CD4-positive, alpha-beta T cell treated with Interleukin-6 for 4 hours (primary cell): ENCODE measurements around the gene PNMT.

Experiments used
- DNase-seq: peaks from one replicate; pipeline ENCODE4 v3.0.0-alpha.2; 2020; ENCODE audit warnings: mixed read lengths

PNMT gene

GRCh38 chr17:39670746-39671145, 2.5 kb downstream of the PNMT start:
- DNase-seq = no peak

DNA sequence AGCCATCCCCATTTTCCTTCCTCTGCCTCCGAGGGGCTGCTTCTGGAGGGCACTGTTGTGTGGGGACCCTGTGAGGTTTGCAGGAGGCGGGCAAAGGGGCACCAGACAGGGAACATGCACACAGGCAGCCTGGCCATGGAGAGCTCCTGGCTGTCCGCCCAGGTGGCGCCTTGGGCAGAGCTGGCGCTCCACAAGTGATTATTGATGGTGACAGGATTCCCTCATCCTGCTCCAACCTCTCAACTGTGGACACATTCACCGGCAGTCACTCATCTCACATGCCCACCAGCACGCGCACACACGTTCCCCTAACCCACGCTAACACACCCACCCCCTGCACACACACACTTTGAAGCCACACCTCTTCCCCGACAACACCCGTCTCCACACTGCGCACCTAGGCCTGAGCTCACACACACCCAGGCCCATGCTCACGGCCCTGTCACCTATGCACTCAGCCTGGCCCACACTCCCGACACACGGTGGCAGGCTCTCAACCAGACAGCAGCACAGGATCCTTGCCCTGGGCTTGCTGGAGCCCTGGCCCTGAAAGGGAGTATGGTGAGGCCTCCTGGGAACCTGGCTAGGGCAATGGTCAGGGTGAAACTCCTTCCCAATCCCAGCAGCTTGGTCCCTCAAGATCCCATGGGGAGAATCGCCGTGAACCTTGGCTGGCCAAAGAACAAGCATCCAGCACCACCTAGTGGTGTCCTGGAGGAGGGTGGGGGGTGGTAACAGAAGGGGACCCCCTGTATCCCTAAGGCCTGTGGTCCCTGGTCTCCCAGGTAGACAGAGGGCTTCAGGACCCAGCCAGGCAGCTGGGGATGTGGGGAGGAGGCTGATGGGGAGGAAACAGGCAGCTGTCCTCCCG, 3.6 kb downstream of the PNMT start:
- DNase-seq = peak; percentile 39

- no peak for DNase-seq
Measured at GRCh38 chr17:39672522-39673334, 4.5 kb downstream of the PNMT start.

DNA sequence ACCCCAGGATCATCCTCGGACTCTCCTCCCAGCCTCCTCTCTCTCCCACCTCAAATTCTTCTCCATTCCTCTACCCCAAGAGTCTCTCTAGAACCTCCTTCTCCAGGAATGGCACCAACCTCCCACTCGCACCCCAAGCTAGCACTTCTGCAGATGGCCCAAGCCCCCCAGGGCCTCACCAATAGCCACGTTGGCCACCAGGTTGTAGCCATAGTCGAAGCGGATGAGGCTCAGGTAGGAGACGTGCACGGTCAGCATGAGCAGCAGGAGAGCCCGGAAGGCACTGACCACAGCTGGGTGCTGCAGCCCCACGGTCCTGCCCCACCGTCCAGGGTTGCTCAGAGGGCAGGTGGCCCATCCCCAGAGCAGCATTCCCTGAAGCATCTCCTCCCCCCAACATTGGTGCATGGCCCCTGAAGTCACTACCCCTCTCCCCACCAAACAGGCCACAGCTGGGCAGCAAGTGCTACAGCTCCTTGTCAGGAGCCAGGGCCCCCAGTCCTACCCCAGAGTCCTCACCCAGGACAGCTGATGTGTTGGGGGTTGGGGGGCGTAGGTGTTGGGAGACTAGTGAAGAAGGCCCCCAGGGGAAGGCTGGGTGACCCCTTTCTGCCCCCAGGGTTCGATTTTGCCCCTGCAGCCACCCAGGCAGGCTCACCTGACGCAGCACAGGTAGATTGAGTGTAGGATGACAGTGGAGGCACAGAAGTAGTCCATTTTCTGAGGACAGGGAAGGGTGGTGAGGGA, 5.3 kb downstream of the PNMT start:
- DNase-seq = no peak

DNA sequence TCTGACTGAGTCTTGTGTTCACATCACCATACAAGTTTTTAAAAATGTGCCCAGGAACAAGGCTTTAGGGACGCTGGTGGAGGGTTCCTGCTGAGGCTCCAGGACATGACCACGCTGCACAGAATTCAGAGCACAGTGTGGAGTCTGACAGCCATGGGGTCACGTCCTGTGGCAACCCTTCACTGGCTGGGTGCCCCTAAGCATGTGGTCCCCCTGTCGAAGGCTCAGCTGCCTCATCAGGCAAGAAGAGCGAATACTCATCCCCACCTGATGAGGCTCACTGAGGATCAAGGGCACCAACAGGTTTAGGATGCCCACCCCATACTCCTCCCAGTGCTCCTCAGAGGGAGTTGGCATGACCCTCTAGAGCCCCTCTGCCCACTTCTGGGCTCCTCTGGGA, 5.9 kb downstream of the PNMT start:
- no peak for DNase-seq

- DNase-seq = no peak
Measured at GRCh38 chr17:39674702-39675389, 6.6 kb downstream of the PNMT start.

DNA sequence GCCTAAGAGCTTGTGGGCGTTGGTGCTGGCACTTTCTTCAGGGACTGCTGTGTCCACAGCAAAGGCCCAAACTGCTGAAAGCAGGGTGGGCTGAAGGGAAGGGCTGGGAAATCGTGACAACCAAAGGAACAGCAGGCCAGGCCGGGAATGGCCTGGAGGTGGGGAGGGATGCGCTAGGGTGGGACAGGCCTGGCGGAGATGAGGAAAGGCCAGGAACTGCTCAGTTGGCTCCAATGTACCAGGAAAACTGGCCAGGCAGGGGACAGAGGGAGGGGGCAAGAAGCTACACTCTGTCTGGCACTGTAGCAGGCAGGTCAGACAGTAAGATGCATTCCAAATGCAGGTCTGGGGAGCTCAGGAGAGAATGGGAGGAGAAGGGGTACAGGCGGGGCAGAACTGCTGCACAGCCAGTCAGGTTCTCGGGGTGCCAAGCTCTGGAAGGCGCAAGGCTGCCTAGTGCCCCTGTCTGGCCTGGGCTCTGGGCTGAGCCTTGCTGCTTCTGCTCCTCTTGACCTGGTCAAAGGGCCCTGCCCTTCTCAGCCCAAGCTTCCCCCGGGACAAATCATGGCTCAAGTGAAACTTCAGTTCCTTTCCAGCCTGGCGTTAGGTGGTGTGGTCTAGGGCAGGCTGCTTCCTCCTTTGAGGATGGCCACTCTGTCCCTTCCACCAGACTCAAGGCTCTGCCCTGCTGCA, 7.3 kb downstream of the PNMT start:
- no peak for DNase-seq

DNA sequence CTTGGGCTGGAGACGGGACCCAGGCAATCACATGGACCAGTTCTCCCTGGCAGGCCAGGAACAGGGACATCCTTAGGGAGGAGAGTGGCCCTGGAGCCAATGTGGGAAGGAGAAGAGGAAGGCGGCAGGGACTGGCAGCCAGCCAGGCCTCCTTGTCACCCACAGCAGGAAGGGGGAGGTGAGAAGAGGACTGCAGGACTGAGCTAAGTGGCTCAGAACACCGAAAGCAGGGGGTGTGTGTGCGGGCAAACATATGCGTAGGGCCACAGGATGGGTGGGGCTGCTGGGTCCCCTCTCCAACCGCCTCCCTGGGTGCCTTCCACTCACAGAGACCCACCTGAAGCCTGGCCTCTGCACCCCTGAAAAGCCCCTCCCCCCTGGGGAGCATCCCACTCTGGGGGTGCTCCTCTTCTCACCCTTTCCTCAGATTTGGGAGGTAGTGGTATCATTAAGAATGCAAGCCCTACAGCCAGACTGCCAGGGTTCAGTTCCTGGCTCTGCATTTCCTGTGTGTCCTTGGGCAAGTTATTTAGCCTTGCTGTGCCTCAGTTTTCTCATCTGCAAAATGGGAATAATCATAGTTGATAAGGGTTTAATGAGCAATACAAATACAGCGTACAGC, 8.1 kb downstream of the PNMT start:
- DNase-seq = peak; percentile 65

DNA sequence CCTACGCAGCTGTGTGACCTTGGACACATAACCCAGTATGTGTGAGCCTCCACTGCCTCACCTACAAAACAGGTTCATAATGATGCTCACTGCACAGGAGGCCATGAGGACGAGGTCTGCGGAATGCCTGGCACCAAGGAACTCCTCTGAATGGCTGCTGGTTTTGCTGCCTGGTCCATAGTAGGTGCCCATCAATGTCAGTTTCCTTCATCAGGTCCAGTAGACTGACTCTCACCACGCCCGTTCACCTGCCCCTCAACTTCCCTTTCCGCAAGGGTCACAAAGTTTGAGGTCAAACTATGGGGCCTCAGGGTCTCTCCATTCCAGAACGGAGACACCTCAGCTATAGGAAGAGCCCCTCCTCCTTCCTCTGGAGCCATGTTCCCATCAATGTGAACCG, 8.8 kb downstream of the PNMT start:
- DNase-seq = no peak

DNA sequence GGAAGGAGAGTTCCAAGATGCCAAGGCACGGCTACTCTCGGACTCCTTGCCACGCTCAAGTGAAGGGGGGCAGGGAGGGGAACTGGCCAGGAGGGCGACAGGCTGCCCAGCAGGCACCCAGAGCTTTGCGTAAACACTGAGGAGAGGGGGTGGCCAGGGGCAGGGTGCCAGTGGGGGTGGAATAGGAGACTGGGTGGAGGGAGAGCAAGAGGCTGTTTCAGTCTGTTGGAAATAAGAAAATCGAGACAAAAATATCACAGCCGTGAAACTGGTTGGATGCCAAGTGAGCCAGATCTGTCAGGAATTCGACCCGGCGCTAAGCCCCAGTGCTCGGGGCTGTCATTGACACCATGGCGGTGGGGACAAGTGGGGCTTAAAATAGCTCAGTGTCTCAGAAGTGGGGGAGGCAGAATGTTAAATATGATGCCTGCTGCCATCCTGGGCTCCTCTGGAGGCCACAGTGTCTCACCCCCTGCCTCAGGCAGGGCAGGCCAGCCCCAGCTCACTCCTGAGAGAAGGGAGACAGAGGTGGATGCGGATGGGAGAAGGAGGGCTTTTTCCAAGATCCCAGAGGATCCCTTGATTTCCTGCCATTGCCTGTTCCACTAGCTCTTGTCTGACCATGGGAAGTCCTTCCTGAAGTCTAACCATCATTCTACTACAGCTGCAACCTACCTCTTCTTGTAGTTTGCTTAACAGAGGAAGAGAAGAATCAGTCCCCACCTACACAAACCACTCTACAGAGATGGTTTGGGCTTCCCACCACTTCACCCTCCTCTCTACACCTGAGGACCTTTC, 9.5 kb downstream of the PNMT start:
- no peak for DNase-seq

DNA sequence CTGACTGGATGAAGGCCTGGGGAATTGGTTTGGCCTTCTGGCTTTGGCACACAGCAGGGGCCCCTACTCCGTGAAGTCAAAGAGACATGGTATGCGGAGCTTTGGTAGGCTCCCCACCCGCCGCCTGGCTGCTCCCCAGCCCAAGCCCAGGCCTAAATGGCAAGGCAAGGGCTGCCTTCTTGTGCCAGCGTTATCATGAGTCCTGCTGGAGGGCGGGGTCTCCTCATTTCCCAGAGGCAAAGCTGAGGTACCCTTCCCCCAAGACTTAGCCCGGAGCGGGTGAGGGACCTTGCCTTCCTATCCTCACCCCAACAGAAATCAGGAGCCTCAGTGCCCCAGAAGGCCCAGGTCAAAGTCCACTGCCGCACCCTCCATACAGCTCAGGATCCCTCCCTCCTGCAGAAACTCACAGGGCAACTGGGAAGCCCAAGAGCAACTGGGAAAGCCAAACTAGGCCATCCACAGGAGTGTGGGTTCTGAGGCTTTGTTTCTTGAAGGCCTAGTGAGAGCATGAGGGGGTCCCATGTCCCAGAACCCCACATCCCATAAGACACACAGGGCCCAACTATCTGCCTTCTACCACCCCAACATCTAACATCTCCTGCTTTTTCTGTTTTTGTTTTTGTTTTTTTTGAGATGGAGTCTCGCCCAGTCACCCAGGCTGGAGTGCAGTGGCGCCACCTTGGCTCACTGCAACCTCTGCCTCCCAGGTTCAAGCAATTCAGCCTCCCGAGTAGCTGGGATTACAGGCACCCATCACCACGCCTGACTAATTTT, 10.3 kb downstream of the PNMT start:
- DNase-seq = no peak

- DNase-seq = peak; percentile 68
Measured at GRCh38 chr17:39679521-39680192, 11.4 kb downstream of the PNMT start.

- no peak for DNase-seq
Measured at GRCh38 chr17:39683295-39683939, 15.2 kb downstream of the PNMT start.

DNA sequence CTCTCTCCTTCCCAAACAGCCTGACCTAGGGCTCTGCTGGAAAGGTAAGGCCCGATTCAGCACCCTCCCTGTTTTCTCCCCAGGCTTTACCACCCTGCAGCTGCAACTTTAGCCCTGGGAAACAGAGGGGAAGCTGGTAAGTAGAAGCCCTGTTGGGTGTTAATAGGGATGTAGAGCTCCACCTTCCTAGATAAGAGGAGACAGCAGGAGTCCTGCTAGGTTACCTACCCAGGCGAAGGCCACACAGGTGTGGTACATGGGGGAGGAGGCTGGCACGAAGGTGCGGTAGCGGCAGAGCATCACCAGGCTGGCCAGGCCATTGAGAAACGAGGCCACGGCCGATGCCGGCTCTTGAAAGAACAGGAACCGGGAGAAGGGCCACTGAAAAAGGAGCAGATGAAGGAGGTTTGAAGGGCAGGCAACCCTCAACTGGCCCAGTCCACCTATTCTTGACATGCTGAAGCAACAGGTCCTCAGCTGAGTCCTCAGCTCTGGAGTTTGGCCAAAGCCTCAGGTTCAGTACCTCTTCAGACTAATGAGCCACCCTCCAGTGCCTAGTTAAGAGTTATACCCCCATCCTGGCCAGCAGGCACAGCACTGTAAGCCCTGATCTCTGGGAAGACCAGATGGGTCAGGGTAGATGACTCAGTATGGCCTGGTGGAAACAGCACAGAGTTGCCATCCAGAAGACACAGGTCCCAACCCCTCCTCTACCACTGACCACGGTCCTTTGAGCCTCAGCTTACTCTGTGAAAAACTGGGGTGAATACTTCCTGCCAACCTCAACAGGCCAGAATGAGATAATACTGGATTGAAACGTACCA, 16.3 kb downstream of the PNMT start:
- DNase-seq = no peak

DNA sequence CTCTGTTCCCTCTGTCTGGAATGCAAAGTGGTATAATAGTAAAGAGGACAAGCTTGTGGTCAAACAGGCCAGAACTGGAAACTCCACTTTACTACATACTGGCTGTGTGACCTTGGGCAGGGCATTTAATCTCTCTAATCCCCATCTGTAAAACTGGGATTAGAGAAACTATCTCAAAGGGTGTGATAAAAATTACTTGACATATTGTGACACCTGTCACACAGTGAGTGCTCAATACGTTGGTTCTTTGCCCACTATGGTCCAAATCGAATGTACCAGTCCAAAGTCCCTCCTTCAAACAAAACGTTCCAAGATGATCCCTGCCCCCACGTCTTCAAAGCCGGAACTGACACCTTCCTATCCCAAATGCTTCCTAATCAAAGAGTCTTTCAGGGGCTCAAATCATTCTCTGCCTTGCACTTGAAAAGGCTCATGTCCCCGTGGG, 18.9 kb downstream of the PNMT start:
- no peak for DNase-seq

DNA sequence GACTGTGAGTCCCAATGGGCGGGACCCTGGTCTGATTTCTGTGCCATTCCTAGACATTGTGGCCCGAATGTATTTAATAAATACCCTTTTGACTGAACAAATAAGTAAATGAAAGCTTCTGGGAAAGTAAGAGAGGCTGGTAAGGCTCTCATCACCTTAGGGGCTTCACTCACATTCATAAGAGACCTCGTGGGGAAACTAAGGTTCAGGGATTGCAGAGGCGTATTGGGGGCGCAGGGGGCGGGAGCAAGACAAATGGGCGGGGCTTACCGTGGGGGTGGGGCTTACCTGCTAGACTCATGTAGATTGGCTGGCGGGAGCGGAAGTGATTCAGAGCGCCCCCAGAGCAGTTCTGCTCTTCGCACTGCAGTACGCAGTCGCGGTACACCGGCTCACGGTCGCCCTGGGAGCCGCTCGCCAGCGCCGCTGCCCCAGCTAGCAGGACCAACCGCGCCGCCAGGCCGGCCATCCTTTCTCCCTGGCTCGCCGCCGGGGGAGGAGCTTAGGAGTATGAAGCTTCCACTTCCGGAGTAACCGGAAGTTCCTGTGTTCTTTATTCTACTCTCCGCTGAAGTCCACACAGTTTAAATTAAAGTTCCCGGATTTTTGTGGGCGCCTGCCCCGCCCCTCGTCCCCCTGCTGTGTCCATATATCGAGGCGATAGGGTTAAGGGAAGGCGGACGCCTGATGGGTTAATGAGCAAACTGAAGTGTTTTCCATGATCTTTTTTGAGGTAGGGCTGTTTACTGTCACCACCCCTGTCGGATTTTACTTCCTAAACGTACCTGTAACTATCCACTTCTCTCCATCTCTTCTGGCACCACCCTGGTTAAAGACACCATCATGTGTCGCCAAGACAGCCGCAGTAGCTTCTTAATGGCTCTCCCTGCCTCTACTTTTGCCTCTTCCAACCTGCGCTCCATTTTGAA, 19.6 kb downstream of the PNMT start, which contains the start of gene PGAP3:
Gene PGAP3, minus strand, starts transcription at position 512 of the 929 bp plus-strand sequence. Its CDS starts 43 bp downstream, at position 469.
- peak; percentile 87 for DNase-seq

DNA sequence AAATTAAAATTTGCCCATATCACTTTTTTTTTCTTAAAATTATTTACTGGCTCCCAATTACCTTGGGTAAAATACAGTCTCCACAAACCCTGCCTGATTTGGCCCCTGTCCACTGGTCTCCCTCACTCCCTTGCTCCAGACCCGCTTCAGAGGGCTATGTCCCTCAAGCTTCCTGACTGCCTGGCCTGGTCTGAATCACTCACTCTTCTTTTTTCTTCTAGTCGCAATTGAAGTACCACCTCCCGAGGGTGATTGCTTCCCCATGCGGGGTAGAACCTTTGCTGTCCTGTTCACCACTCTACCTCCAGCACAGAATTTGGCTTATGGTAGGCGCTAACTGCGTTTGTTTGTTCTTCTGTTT, 20.2 kb downstream of the PNMT start:
- no peak for DNase-seq
